Brain microvascular endothelial cell (primary cell): ENCODE measurements around the gene RXRB.

Experiments
- DNase-seq: peaks from one replicate; pipeline ENCODE4 v3.0.0-alpha.2; 2020
- H3K27ac ChIP-seq: fragments of 250-450 bp; sonication (Bioruptor Pico); 2 replicates; pipeline ENCODE4 v1.5.1; 2020; ENCODE audit warnings: mild to moderate bottlenecking, moderate library complexity
- H3K27me3 ChIP-seq: fragments of 250-450 bp; sonication (Bioruptor Pico); replicated peaks from 2 replicates; pipeline ENCODE4 v1.5.1; 2020; ENCODE audit warnings: mild to moderate bottlenecking
- H3K36me3 ChIP-seq: fragments of 250-450 bp; sonication (Bioruptor Pico); replicated peaks from 2 replicates; pipeline ENCODE4 v1.5.1; 2020; ENCODE audit warnings: mild to moderate bottlenecking
- H3K4me3 ChIP-seq: 2 replicates; pipeline ENCODE4 v1.5.1; 2011; ENCODE audit warnings: low read depth, mild to moderate bottlenecking, control low read depth, low read length, moderate library complexity
- CTCF ChIP-seq: IDR thresholded peaks from 2 replicates; pipeline ENCODE4 v1.5.1; 2011; ENCODE audit warnings: low read depth, mild to moderate bottlenecking, moderate library complexity, low read length, control low read depth, inconsistent platforms; ENCODE audit errors: missing control alignments
- in situ Hi-C: cut with HindIII; loops from 2 replicates; pipeline ENCODE4 v1.10.0; 2017; ENCODE audit warnings: low sequenced_read_pairs, low pct_ligation_motif_present

Gene RXRB

DNA sequence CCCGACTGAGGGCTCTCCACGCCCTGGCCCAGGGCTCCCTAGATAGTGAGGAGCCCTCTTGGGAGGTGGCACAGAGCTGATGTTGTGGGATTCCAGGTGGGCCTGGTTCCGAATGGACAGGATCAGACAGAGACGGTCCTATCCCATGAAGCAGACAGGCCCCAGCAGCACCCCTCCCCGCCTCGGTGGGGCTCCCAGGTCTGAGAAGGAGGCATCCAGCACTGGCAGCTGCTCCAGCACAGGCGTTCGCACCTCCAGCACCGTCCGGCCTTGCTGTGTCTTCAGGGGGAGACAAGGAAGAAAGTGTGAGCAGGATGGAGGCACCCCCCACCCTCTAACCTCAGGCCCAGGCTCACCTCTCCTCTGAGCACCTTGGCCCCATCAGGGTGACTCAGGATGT lies 36.9 kb downstream of the RXRB start:
- in situ Hi-C loops: no loop called here
- DNase-seq: no peak
- Histone ChIP-seq H3K27ac (no peak overlapping the region), H3K36me3 (no peaks in the 10 kb centered on the region), H3K27me3 (no peaks in the 10 kb centered on the region), H3K4me3 (no peak overlapping the region)
- no peak for TF ChIP-seq CTCF

DNA sequence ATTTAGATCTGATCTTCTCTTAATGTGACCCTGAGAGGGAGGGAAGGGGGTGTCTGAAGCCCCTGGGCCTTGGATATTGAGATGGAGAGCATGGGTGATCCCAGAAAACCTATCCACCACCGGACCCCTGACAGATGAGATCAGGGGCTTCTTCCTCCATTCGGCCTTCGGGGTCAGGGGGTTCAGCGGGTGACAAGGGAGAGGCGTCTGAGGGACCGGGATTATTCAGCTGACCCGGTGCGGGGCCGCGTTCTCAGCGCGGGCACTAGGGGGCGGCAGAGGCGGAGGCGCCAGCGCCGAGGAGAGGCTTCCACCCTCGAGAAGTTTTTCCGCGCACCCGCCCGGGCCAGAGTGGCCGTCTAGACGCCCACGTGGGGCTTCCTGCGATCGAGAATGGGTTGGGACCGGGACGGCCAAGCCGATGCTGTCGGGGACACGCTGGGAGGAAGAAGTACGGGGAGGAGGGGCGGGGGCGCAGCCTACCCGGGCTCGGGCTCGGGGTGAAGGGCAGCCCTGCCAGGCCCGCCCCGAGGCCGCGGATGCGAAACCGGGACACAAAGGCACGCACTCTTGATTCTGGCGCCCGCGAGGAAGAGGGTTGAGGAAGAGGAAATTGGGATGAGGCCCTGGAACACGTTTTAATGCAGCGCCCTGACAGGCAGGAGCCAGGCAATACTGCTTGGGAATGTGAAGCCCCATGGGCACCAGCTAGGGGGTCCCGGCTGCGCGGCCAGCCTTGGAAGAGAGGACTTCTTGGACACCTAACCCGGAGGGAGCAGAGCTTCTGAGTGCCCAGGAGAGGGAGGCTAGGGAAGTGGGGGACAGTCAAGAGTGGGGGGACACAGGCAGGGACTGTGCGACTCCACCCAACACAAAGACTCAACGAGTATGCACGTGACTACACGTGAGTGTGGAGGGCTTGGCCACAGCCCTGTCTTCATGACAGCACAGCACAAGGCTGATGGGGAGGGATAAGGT lies 38.8 kb downstream of the RXRB start:
- Histone ChIP-seq H3K36me3 (no peaks in the 10 kb centered on the region), H3K27ac (no peak overlapping the region), H3K4me3 (peak overlapping the region; percentile 51), H3K27me3 (no peaks in the 10 kb centered on the region)
- peak; percentile 56 for DNase-seq
- in situ Hi-C loops: no loop called here
- peak; percentile 94 for TF ChIP-seq CTCF

DNA sequence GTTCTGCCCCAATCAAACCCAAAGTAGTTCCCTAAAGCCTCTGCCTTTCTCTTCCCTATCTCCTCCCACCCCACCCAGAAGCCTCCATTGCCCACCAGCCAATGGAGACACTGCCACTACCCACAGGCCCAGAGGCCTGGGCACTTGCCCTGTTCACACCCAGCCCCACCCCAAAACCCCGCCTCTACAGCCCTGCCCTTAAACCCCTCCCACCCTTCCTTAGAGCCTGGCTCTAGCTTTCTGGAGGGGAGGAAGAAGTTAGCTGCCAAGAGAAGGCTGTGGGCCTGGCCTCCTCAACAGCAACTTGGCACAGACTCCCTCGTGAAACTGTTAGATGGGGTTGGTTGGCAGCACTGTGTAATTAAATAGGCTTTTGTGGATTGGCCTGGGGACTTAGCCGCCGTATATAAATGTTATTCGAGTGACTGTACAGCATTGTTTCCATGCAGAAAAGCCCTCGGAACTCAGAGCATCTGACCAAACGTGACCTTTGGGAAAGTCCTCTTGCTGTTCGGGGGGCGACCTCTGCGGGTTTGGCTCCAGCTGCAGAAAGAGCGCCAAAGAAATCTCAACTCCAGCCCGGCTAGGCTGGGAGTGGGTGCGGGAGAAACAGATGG lies 39.6 kb downstream of the RXRB start:
- Histone ChIP-seq H3K27ac (no peak overlapping the region), H3K27me3 (no peaks in the 10 kb centered on the region), H3K4me3 (peak overlapping the region; percentile 51), H3K36me3 (no peaks in the 10 kb centered on the region)
- no peak for TF ChIP-seq CTCF
- peak; percentile 58 for DNase-seq
- in situ Hi-C loops: no loop called here

DNA sequence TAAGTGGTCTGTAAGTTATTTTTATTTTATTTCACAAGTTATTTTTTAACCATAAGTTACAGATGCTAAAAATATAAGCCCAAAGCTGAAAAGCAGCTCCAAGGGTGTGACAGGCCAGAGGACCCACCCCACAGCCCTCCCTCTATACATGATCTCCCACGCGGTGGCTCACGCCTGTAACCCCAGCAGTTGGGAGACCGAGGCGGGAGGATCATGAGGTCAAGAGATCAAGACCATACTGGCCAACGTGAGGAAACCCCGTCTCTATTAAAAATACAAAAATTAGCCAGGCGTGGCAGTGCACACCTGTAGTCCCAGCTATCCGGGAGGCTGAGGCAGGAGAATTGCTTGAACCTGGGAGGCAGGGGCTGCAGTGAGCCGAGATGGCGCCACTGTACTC lies 40.4 kb downstream of the RXRB start:
- Histone ChIP-seq H3K36me3 (no peaks in the 10 kb centered on the region), H3K27me3 (no peaks in the 10 kb centered on the region), H3K27ac (no peak overlapping the region), H3K4me3 (no peak overlapping the region)
- in situ Hi-C loops: no loop called here
- DNase-seq: no peak
- no peak for TF ChIP-seq CTCF

DNA sequence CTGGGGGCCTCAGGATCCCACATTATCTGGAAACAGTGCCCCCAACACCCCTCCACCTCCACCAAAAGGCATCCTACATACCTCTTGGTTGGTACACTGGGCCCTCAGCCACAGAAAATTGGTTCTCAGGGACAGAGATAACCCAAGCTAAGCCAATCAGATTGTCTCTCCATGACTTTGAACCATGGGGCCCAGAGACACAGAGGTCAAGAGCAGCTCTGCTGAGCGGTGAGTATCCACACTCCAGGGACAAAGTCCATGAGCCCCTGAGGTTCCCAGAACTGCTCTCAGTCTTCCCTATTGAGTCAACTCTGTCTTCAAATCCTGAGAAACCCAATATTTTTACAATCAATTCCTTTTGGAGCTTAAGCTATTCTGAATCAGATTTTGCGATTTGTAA lies 43.5 kb downstream of the RXRB start:
- in situ Hi-C loops: no loop called here
- DNase-seq: no peak
- H3K4me3 ChIP-seq: no peak overlapping the region
- H3K27me3 ChIP-seq: peaks cover 3% of the 10 kb centered on the region
- H3K36me3 ChIP-seq: no peaks in the 10 kb centered on the region
- no peak for TF ChIP-seq CTCF
- no peak overlapping the region for H3K27ac ChIP-seq
